ENCODE results near the gene ZGPAT.

- TF ChIP-seq CTCF (IDR thresholded peaks at IDR 0.05) (no peak), POLR2A (IDR thresholded peaks at IDR 0.05) (no peak), POLR2AphosphoS5 (IDR thresholded peaks at IDR 0.05) (no peak)
Observed at GRCh38 chr20:63662813-63663189, 45.0 kb upstream of the ZGPAT start.

Measured in upper lobe of left lung (tissue), 4 donors.